CD8-positive, alpha-beta memory T cell (primary cell): Measurements from ENCODE around the gene MYLIP. TPM values are rescaled to one million over a fixed set of nuclear protein-coding genes. Genes with fewer than 3 reads are reported as not detected.
A peak's percentile ranks its signal among the peaks of the same experiment; 100 is the strongest.

Experiments used
- CTCF ChIA-PET: fragments of 350-600 bp; sonication (Branson Sonifier 250); formaldehyde crosslinking; loops from one replicate; lab custom pipeline; 2021; ENCODE audit warnings: antibody characterized with exemption; lab: Charles Lee
- POLR2A ChIA-PET: fragments of 350-600 bp; sonication (Branson Sonifier 250); formaldehyde crosslinking; loops from one replicate; lab custom pipeline; 2021; ENCODE audit warnings: antibody characterized with exemption; lab: Charles Lee
- DNase-seq, 5 donors: peaks; one replicate each; pipeline versions ENCODE4 v3.0.0 to v3.0.0-alpha.2; 2020 to 2022; ENCODE audit warnings: mixed read lengths in 1 of 5
- H3K27ac ChIP-seq: one replicate; pipeline ENCODE4 v1.7.0; 2013; ENCODE audit warnings: low read depth, mild to moderate bottlenecking, low read length, moderate library complexity
- H3K27me3 ChIP-seq: 2 replicates; pipeline ENCODE4 v1.7.0; 2013; ENCODE audit warnings: low read length, mild to moderate bottlenecking; ENCODE audit not compliant: insufficient read depth, poor library complexity, severe bottlenecking
- H3K36me3 ChIP-seq: 2 replicates; pipeline ENCODE4 v1.7.0; 2013; ENCODE audit warnings: mild to moderate bottlenecking, low read length, moderate library complexity; ENCODE audit not compliant: insufficient read depth
- H3K4me1 ChIP-seq: 2 replicates; pipeline ENCODE4 v1.7.0; 2013; ENCODE audit warnings: mild to moderate bottlenecking, low read length, moderate library complexity; ENCODE audit not compliant: insufficient read depth
- H3K4me3 ChIP-seq: 2 replicates; pipeline ENCODE4 v1.7.0; 2013; ENCODE audit warnings: mild to moderate bottlenecking, low read length
- H3K9me3 ChIP-seq: 2 replicates; pipeline ENCODE4 v1.7.0; 2013; ENCODE audit warnings: mild to moderate bottlenecking, low read length
- H3K27ac Mint-ChIP-seq, 8 donors: one replicate each; pipeline ENCODE4 v1.8.0; 2020 to 2021; ENCODE audit warnings: mixed read lengths in 8 of 8, mild to moderate bottlenecking in 6 of 8, inconsistent platforms in 3 of 8, moderate library complexity in 3 of 8
- H3K27me3 Mint-ChIP-seq, 2 donors: one replicate each; pipeline ENCODE4 v1.8.0; 2020 to 2021; ENCODE audit warnings: mixed read lengths in 2 of 2, mild to moderate bottlenecking in 1 of 2, moderate library complexity in 1 of 2
- H3K36me3 Mint-ChIP-seq, 3 donors: one replicate each; pipeline ENCODE4 v1.8.0; 2020 to 2021; ENCODE audit warnings: mixed read lengths in 3 of 3, inconsistent platforms in 1 of 3, mild to moderate bottlenecking in 1 of 3
- H3K4me1 Mint-ChIP-seq, 3 donors: one replicate each; pipeline ENCODE4 v1.8.0; 2020 to 2021; ENCODE audit warnings: mixed read lengths in 3 of 3, inconsistent platforms in 1 of 3, mild to moderate bottlenecking in 1 of 3
- H3K4me3 Mint-ChIP-seq, 7 donors: one replicate each; pipeline ENCODE4 v1.8.0; 2020 to 2021; ENCODE audit warnings: mixed read lengths in 7 of 7, mild to moderate bottlenecking in 6 of 7, moderate library complexity in 4 of 7, inconsistent platforms in 2 of 7
- H3K9me3 Mint-ChIP-seq, 5 donors: one replicate each; pipeline ENCODE4 v1.8.0; 2020 to 2022; ENCODE audit warnings: mixed read lengths in 5 of 5, mild to moderate bottlenecking in 3 of 5, moderate library complexity in 2 of 5, inconsistent platforms in 1 of 5
- polyA plus RNA-seq: library from polyadenylated mRNA; unstranded; fragments of 300-500 nt; fragmentation: Illumina TruSeq; gene quantifications from one replicate; pipeline ENCODE4 v1.2.3, GENCODE V29; 2021
- total RNA-seq, 2 experiments: library from RNA; stranded (reverse); gene quantifications; one replicate each; pipeline ENCODE4 v1.2.3, GENCODE V29; 2021

The MYLIP gene
- total and polyA plus RNA-seq, 3 experiments from 2014 or later = 7.7 to 78.0 (median 9.0) TPM

- Histone ChIP-seq H3K36me3 (no peaks in the 10 kb centered on the region), H3K9me3 (no peaks in the 10 kb centered on the region), H3K4me1 (peaks cover 38% of the 10 kb centered on the region), H3K4me3 (peak overlapping the region; percentile 93), H3K27me3 (no peaks in the 10 kb centered on the region), H3K27ac (peak overlapping the region; percentile 82)
- Mint-ChIP-seq H3K27ac (peak overlapping the region; percentile 89 to 100 (median 97)), H3K9me3 (no peaks in the 10 kb centered on the region), H3K4me3 (peak overlapping the region; percentile 92 to 99 (median 96)), H3K27me3 (peaks cover 0 to 3% of the 10 kb centered on the region in 2 donors), H3K4me1 (peaks cover 43 to 58% (median 47%) of the 10 kb centered on the region in 3 donors), H3K36me3 (peaks cover 4 to 38% (median 10%) of the 10 kb centered on the region in 3 donors)
- POLR2A ChIA-PET = interaction anchor here (0.5 to 1.3 kb wide), 5 partner anchors 51 to 468 kb away, joined by 3 to 17 read pairs (median 5); no protein-coding TSS in a partner anchor
- DNase-seq = peak in 4 of 5 donors; percentile 25 to 57 (median 44)
- CTCF ChIA-PET = interaction anchor here (0.7 to 2.1 kb wide), 5 partner anchors 8 to 53 kb away, joined by 3 to 16 read pairs (median 6); no protein-coding TSS in a partner anchor
These were observed 926 bp downstream of the MYLIP start for GRCh38 chr6:16129623-16130401.

- H3K4me1 ChIP-seq = peaks cover 44% of the 10 kb centered on the region
- ChIA-PET POLR2A (interaction anchor here (0.5 to 1.3 kb wide), 5 partner anchors 8 to 468 kb away, joined by 3 to 6 read pairs (median 5); no protein-coding TSS in a partner anchor), CTCF (interaction anchor here (0.7 to 2.1 kb wide), 4 partner anchors 39 to 439 kb away, joined by 3 to 16 read pairs (median 4); no protein-coding TSS in a partner anchor)
- H3K36me3 ChIP-seq = no peaks in the 10 kb centered on the region
- no peak for DNase-seq
- peak overlapping the region; percentile 93 for H3K4me3 ChIP-seq
- Mint-ChIP-seq H3K36me3 (peaks cover 4 to 44% (median 10%) of the 10 kb centered on the region in 3 donors), H3K9me3 (no peaks in the 10 kb centered on the region), H3K4me1 (peaks cover 49 to 64% (median 53%) of the 10 kb centered on the region in 3 donors), H3K27me3 (peaks cover 0 to 3% of the 10 kb centered on the region in 2 donors), H3K27ac (peak overlapping the region; percentile 89 to 100 (median 97)), H3K4me3 (peak overlapping the region; percentile 92 to 99 (median 96))
- H3K27me3 ChIP-seq = no peaks in the 10 kb centered on the region
- no peaks in the 10 kb centered on the region for H3K9me3 ChIP-seq
- H3K27ac ChIP-seq = peak overlapping the region; percentile 82
These were observed 1.6 kb downstream of the MYLIP start for GRCh38 chr6:16130437-16130891.

- Histone ChIP-seq H3K27me3 (no peaks in the 10 kb centered on the region), H3K36me3 (no peaks in the 10 kb centered on the region), H3K9me3 (no peaks in the 10 kb centered on the region), H3K27ac (peak overlapping the region; percentile 82), H3K4me3 (peak overlapping the region; percentile 93), H3K4me1 (peaks cover 47% of the 10 kb centered on the region)
- H3K27me3 Mint-ChIP-seq = peaks cover 0 to 3% of the 10 kb centered on the region in 2 donors
- H3K4me1 Mint-ChIP-seq = peaks cover 52 to 69% (median 58%) of the 10 kb centered on the region in 3 donors
- ChIA-PET CTCF (interaction anchor here (1.0 to 2.1 kb wide), 3 partner anchors 49 to 440 kb away, joined by 3 to 16 read pairs (median 6); no protein-coding TSS in a partner anchor), POLR2A (interaction anchor here (0.7 to 1.3 kb wide), 5 partner anchors 8 to 469 kb away, joined by 3 to 6 read pairs (median 5); no protein-coding TSS in a partner anchor)
- peak overlapping the region; percentile 89 to 100 (median 97) for H3K27ac Mint-ChIP-seq
- DNase-seq = peak; percentile 12 to 77 (median 73)
- peaks cover 4 to 45% (median 10%) of the 10 kb centered on the region in 3 donors for H3K36me3 Mint-ChIP-seq
- no peaks in the 10 kb centered on the region for H3K9me3 Mint-ChIP-seq
- peak overlapping the region; percentile 92 to 99 (median 96) for H3K4me3 Mint-ChIP-seq
These were observed 2.1 kb downstream of the MYLIP start for GRCh38 chr6:16130932-16131387.

GRCh38 chr6:16132909-16133308 is 4.0 kb downstream of the MYLIP start:
- H3K9me3 Mint-ChIP-seq = no peaks in the 10 kb centered on the region
- Histone ChIP-seq H3K27me3 (no peaks in the 10 kb centered on the region), H3K27ac (no peak overlapping the region), H3K4me1 (peaks cover 67% of the 10 kb centered on the region), H3K9me3 (no peaks in the 10 kb centered on the region), H3K4me3 (peak overlapping the region; percentile 21), H3K36me3 (no peaks in the 10 kb centered on the region)
- ChIA-PET CTCF (no interaction called here), POLR2A (no interaction called here)
- peaks cover 68 to 85% (median 72%) of the 10 kb centered on the region in 3 donors for H3K4me1 Mint-ChIP-seq
- DNase-seq = no peak
- H3K27ac Mint-ChIP-seq = peak overlapping the region; percentile 7 to 97 (median 76)
- H3K36me3 Mint-ChIP-seq = peaks cover 4 to 47% (median 10%) of the 10 kb centered on the region in 3 donors
- H3K27me3 Mint-ChIP-seq = no peaks in the 10 kb centered on the region
- peak overlapping the region; percentile 43 to 99 (median 68) for H3K4me3 Mint-ChIP-seq

- DNase-seq = no peak
- no peak overlapping the region for H3K4me3 ChIP-seq
- H3K9me3 Mint-ChIP-seq = no peaks in the 10 kb centered on the region
- H3K27me3 Mint-ChIP-seq = no peaks in the 10 kb centered on the region
- H3K27ac ChIP-seq = no peak overlapping the region
- H3K27ac Mint-ChIP-seq = peak overlapping the region in 6 of 8 donors; percentile 26 to 97 (median 64)
- peak overlapping the region in 6 of 7 donors; percentile 12 to 69 (median 30) for H3K4me3 Mint-ChIP-seq
- ChIA-PET CTCF (interaction anchor here (1.4 kb wide), 1 partner anchor 46 kb away, joined by 6 read pairs; no protein-coding TSS in a partner anchor), POLR2A (no interaction called here)
- no peaks in the 10 kb centered on the region for H3K9me3 ChIP-seq
- peaks cover 4 to 57% (median 12%) of the 10 kb centered on the region in 3 donors for H3K36me3 Mint-ChIP-seq
- H3K27me3 ChIP-seq = no peaks in the 10 kb centered on the region
- peaks cover 78% of the 10 kb centered on the region for H3K4me1 ChIP-seq
- H3K36me3 ChIP-seq = no peaks in the 10 kb centered on the region
- peaks cover 81 to 96% (median 87%) of the 10 kb centered on the region in 3 donors for H3K4me1 Mint-ChIP-seq
These were observed 5.5 kb downstream of the MYLIP start for GRCh38 chr6:16134430-16134829.

- no peaks in the 10 kb centered on the region for H3K9me3 ChIP-seq
- ChIA-PET CTCF (interaction anchor here (1.4 kb wide), 1 partner anchor 45 kb away, joined by 6 read pairs; no protein-coding TSS in a partner anchor), POLR2A (no interaction called here)
- Mint-ChIP-seq H3K27ac (peak overlapping the region; percentile 31 to 97 (median 80)), H3K9me3 (no peaks in the 10 kb centered on the region), H3K36me3 (peaks cover 4 to 57% (median 12%) of the 10 kb centered on the region in 3 donors), H3K4me1 (peaks cover 88 to 100% (median 93%) of the 10 kb centered on the region in 3 donors), H3K4me3 (peak overlapping the region; percentile 33 to 75 (median 64)), H3K27me3 (no peaks in the 10 kb centered on the region)
- no peak overlapping the region for H3K27ac ChIP-seq
- DNase-seq = no peak
- H3K27me3 ChIP-seq = no peaks in the 10 kb centered on the region
- H3K4me1 ChIP-seq = peaks cover 78% of the 10 kb centered on the region
- H3K4me3 ChIP-seq = no peak overlapping the region
- H3K36me3 ChIP-seq = no peaks in the 10 kb centered on the region
These were observed 6.2 kb downstream of the MYLIP start for GRCh38 chr6:16135066-16135465.

- H3K4me3 ChIP-seq = no peak overlapping the region
- no peaks in the 10 kb centered on the region for H3K9me3 Mint-ChIP-seq
- POLR2A ChIA-PET = no interaction called here
- DNase-seq = peak; percentile 35 to 64 (median 57)
- peaks cover 78% of the 10 kb centered on the region for H3K4me1 ChIP-seq
- peaks cover 4 to 64% (median 13%) of the 10 kb centered on the region in 3 donors for H3K36me3 Mint-ChIP-seq
- H3K27ac Mint-ChIP-seq = peak overlapping the region in 7 of 8 donors; percentile 44 to 97 (median 91)
- peaks cover 94 to 100% (median 100%) of the 10 kb centered on the region in 3 donors for H3K4me1 Mint-ChIP-seq
- no peaks in the 10 kb centered on the region for H3K9me3 ChIP-seq
- peak overlapping the region; percentile 8 for H3K27ac ChIP-seq
- H3K27me3 ChIP-seq = no peaks in the 10 kb centered on the region
- H3K4me3 Mint-ChIP-seq = peak overlapping the region; percentile 62 to 80 (median 68)
- H3K36me3 ChIP-seq = peaks cover 7% of the 10 kb centered on the region
- H3K27me3 Mint-ChIP-seq = no peaks in the 10 kb centered on the region
- CTCF ChIA-PET = interaction anchor here (1.5 kb wide), 1 partner anchor 10 kb away, joined by 4 read pairs; no protein-coding TSS in a partner anchor
These were observed 7.2 kb downstream of the MYLIP start for GRCh38 chr6:16136091-16136490.
